Measurements from ENCODE around the gene ENPP6. TPM values are rescaled to one million over a fixed set of nuclear protein-coding genes. Genes with fewer than 3 reads are reported as not detected.

ENPP6 gene
- total RNA-seq, 1 donor, result not detected

- no peak overlapping the region for H3K4me2 ChIP-seq (ENCODE audit: insufficient read depth, low read length)
- H3K27ac ChIP-seq (ENCODE audit: low read depth, low read length), result no peak overlapping the region
- no peaks in the 10 kb centered on the region for H3K9me3 ChIP-seq (ENCODE audit: low read depth, low read length)
- no peak for DNase-seq (ENCODE audit: insufficient read length, low spot score, missing footprints)
- no peaks in the 10 kb centered on the region for H4K20me1 ChIP-seq (ENCODE audit: insufficient read depth, low read length)
- H3K79me2 ChIP-seq (ENCODE audit: insufficient read depth, low read length), result no peaks in the 10 kb centered on the region
- no peaks in the 10 kb centered on the region for H3K27me3 ChIP-seq (ENCODE audit: insufficient read depth, low read length)
- H3K4me1 ChIP-seq (ENCODE audit: insufficient read depth, low read length), result no peaks in the 10 kb centered on the region
- no peak overlapping the region for H2AFZ ChIP-seq (ENCODE audit: low read length)
- no peaks in the 10 kb centered on the region for H3K36me3 ChIP-seq (ENCODE audit: insufficient read depth, low read length)
- no peak for TF ChIP-seq CTCF (IDR thresholded peaks at IDR 0.05; ENCODE audit: extremely low read depth, low read depth, low read length)
- no peak overlapping the region for H3K4me3 ChIP-seq (ENCODE audit: insufficient read depth, low read length)
Measured at GRCh38 chr4:184177271-184177670, 40.4 kb downstream of the ENPP6 start.

GRCh38 chr4:184174571-184175488, 42.8 kb downstream of the ENPP6 start:
- Histone ChIP-seq H3K9me3 (ENCODE audit: low read depth, low read length) (no peaks in the 10 kb centered on the region), H2AFZ (ENCODE audit: low read length) (no peak overlapping the region), H4K20me1 (ENCODE audit: insufficient read depth, low read length) (no peaks in the 10 kb centered on the region), H3K27me3 (ENCODE audit: insufficient read depth, low read length) (no peaks in the 10 kb centered on the region), H3K79me2 (ENCODE audit: insufficient read depth, low read length) (no peaks in the 10 kb centered on the region), H3K27ac (ENCODE audit: low read depth, low read length) (no peak overlapping the region), H3K36me3 (ENCODE audit: insufficient read depth, low read length) (no peaks in the 10 kb centered on the region), H3K4me2 (ENCODE audit: insufficient read depth, low read length) (no peak overlapping the region), H3K4me3 (ENCODE audit: insufficient read depth, low read length) (no peak overlapping the region), H3K4me1 (ENCODE audit: insufficient read depth, low read length) (no peaks in the 10 kb centered on the region)
- TF ChIP-seq CTCF (IDR thresholded peaks at IDR 0.05; ENCODE audit: extremely low read depth, low read depth, low read length), result no peak
- no peak for DNase-seq (ENCODE audit: insufficient read length, low spot score, missing footprints)

GRCh38 chr4:184171011-184171410, 46.7 kb downstream of the ENPP6 start:
- H3K4me1 ChIP-seq (ENCODE audit: insufficient read depth, low read length), result no peaks in the 10 kb centered on the region
- no peaks in the 10 kb centered on the region for H3K9me3 ChIP-seq (ENCODE audit: low read depth, low read length)
- DNase-seq (ENCODE audit: insufficient read length, low spot score, missing footprints), result peak; percentile 85
- H3K27me3 ChIP-seq (ENCODE audit: insufficient read depth, low read length), result no peaks in the 10 kb centered on the region
- TF ChIP-seq CTCF (IDR thresholded peaks at IDR 0.05; ENCODE audit: extremely low read depth, low read depth, low read length), result no peak
- H3K36me3 ChIP-seq (ENCODE audit: insufficient read depth, low read length), result no peaks in the 10 kb centered on the region
- no peak overlapping the region for H3K4me2 ChIP-seq (ENCODE audit: insufficient read depth, low read length)
- H3K4me3 ChIP-seq (ENCODE audit: insufficient read depth, low read length), result no peak overlapping the region
- no peak overlapping the region for H3K27ac ChIP-seq (ENCODE audit: low read depth, low read length)
- H2AFZ ChIP-seq (ENCODE audit: low read length), result no peak overlapping the region
- H3K79me2 ChIP-seq (ENCODE audit: insufficient read depth, low read length), result no peaks in the 10 kb centered on the region
- no peaks in the 10 kb centered on the region for H4K20me1 ChIP-seq (ENCODE audit: insufficient read depth, low read length)

GRCh38 chr4:184169225-184169867, 48.3 kb downstream of the ENPP6 start:
- no peaks in the 10 kb centered on the region for H3K27me3 ChIP-seq (ENCODE audit: insufficient read depth, low read length)
- H3K4me2 ChIP-seq (ENCODE audit: insufficient read depth, low read length), result no peak overlapping the region
- no peak overlapping the region for H3K27ac ChIP-seq (ENCODE audit: low read depth, low read length)
- no peaks in the 10 kb centered on the region for H3K9me3 ChIP-seq (ENCODE audit: low read depth, low read length)
- H3K4me3 ChIP-seq (ENCODE audit: insufficient read depth, low read length), result no peak overlapping the region
- no peaks in the 10 kb centered on the region for H3K36me3 ChIP-seq (ENCODE audit: insufficient read depth, low read length)
- TF ChIP-seq CTCF (IDR thresholded peaks at IDR 0.05; ENCODE audit: extremely low read depth, low read depth, low read length), result no peak
- no peak for DNase-seq (ENCODE audit: insufficient read length, low spot score, missing footprints)
- H4K20me1 ChIP-seq (ENCODE audit: insufficient read depth, low read length), result no peaks in the 10 kb centered on the region
- H3K79me2 ChIP-seq (ENCODE audit: insufficient read depth, low read length), result no peaks in the 10 kb centered on the region
- no peaks in the 10 kb centered on the region for H3K4me1 ChIP-seq (ENCODE audit: insufficient read depth, low read length)
- no peak overlapping the region for H2AFZ ChIP-seq (ENCODE audit: low read length)

Measured in osteoblast (primary cell).